Mucosa of rectum (tissue), 2 donors: ENCODE measurements around the gene NFIA.

Source experiments
- H3K27ac ChIP-seq, 2 donors: one replicate each; pipeline ENCODE4 v1.7.0; 2013; ENCODE audit warnings: inconsistent platforms in 2 of 2, low read depth in 2 of 2, low read length in 2 of 2
- H3K27me3 ChIP-seq, 2 donors: one replicate each; pipeline ENCODE4 v1.7.0; 2013; ENCODE audit warnings: low read length in 2 of 2; ENCODE audit not compliant: control insufficient read depth in 2 of 2, insufficient read depth in 2 of 2
- H3K36me3 ChIP-seq, 2 donors: one replicate each; pipeline ENCODE4 v1.7.0; 2013; ENCODE audit warnings: low read length in 2 of 2; ENCODE audit not compliant: control insufficient read depth in 2 of 2, insufficient read depth in 2 of 2
- H3K4me1 ChIP-seq, 2 donors: one replicate each; pipeline ENCODE4 v1.7.0; 2013; ENCODE audit warnings: low read length in 2 of 2, mild to moderate bottlenecking in 1 of 2; ENCODE audit not compliant: control insufficient read depth in 2 of 2, insufficient read depth in 2 of 2
- H3K4me3 ChIP-seq, 2 donors: one replicate each; pipeline ENCODE4 v1.7.0; 2013; ENCODE audit warnings: low read length in 2 of 2
- H3K9ac ChIP-seq, 2 donors: one replicate each; pipeline ENCODE4 v1.7.0; 2013; ENCODE audit warnings: low read length in 2 of 2, low read depth in 1 of 2, mild to moderate bottlenecking in 1 of 2
- H3K9me3 ChIP-seq, 2 donors: one replicate each; pipeline ENCODE4 v1.7.0; 2013; ENCODE audit warnings: low read length in 2 of 2; ENCODE audit not compliant: control insufficient read depth in 2 of 2
- donor health status: healthy.
- donor health status: Normal muscosa, but diverticular disease.

Gene NFIA

DNA sequence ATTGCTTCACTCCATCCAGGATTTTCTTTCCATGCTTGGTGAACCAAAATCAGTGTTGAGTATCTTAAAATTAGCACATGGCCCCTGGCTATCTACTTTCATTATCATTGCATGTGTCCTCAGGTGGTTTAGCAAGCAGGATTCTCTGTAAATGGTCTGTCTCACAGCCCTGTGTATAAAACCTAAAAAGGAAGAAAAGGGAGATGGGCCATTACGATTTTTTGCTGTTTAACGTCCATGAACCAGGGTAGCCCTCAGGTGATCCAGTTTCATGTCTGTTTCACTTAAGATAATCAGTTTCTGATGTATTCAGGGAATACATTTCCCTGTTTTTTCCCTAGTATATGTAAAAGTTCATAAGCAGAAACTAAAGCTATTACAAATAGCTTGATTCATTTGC, 238.2 kb downstream of the NFIA start:
- Histone ChIP-seq H3K9me3 (no peaks in the 10 kb centered on the region), H3K9ac (no peak overlapping the region), H3K27ac (no peak overlapping the region), H3K27me3 (no peaks in the 10 kb centered on the region), H3K36me3 (no peaks in the 10 kb centered on the region), H3K4me1 (peaks cover 0 to 4% of the 10 kb centered on the region in 2 donors), H3K4me3 (no peak overlapping the region)

DNA sequence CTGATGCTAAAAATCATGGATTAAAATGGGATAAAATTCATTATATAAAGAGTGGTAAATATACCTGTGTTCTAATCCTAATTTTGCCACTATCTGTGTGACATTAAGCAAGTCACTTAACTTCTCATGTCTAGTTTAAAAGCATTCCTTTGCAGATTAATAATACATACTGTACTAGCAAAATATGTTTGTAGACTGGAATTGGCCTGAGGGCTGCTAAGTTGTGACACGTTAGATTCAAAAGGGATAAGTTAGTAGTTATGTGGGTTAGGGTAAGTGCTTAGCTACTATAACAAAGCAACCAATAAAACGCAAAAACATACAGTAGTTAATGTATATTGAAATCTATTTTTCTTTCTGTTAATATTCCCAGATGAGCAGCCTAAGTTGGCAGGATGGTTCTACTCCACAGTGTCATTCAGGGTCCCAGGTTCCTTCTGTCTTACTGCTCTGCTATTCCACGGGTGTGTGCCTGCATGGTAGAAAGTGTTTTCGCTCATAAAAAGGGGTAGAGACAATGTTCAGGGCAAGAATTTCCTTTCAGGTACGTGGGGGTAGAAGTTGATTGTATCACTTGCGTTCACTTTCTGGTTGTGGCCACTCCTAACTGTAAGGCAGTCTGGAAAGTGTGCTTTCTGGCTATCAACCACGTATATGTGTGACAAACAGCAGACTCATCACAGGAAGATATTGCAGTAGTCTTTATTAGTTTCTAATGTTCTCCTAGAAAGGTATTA, 239.8 kb downstream of the NFIA start:
- no peaks in the 10 kb centered on the region for H3K27me3 ChIP-seq
- peaks cover 0 to 4% of the 10 kb centered on the region in 2 donors for H3K4me1 ChIP-seq

DNA sequence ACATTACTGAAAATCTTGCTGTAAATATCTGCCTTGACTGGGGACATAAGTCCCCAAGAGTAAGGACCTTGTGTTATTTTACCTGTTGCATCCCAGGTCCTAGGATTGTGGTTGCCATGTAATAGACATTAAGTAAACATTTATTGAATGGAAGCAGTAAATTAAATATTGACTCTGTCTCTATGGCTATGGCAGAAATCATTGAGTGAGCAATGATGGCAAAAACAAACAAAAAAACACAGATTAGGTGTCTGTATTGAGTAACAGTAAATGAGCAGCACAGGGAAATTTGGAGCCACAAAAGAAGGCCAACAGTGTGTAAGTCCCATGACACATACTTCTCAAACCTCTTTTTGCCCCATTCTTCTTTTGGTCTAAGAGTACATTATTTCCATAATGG, 240.4 kb downstream of the NFIA start:
- H3K27ac ChIP-seq: no peak overlapping the region
- no peak overlapping the region for H3K4me3 ChIP-seq

More for the DNA sequence above, 239.8 kb downstream of the NFIA start:
- Histone ChIP-seq H3K9me3 (no peaks in the 10 kb centered on the region), H3K36me3 (no peaks in the 10 kb centered on the region), H3K4me3 (no peak overlapping the region), H3K9ac (no peak overlapping the region), H3K27ac (no peak overlapping the region)

DNA sequence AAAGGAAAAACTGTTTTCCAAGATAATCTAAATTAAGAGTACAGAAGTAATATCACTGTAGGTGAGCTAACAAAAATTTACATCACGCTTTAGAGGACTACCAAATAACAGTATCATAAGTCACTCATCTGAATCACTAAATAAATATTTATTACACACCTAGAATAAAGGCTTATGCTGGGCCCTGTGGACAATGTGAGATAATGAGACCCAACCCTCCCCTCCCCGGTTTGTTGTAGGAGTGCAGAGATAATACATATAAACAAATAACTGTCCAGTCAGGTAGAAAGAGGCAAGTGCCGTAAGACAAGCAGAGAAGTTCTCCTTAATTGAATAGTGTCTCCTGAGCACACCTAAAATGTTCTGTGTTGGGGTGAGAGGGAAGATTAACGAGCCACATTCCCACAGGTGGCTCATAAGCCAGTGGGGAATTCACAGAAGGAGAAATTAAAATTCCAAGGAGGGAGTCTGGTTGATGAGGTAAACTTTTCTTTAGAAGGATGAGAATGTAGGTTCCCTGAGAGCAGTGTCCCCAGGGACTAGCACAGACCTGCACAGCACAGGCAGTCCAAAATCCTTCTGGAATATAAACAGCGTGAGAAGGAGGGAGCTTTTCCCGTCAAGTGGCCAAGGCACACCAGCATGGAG, 241.4 kb downstream of the NFIA start:
- H3K9ac ChIP-seq: no peak overlapping the region
- H3K27ac ChIP-seq: no peak overlapping the region
- H3K4me1 ChIP-seq: peaks cover 0 to 2% of the 10 kb centered on the region in 2 donors
- no peak overlapping the region for H3K4me3 ChIP-seq
- no peaks in the 10 kb centered on the region for H3K9me3 ChIP-seq
- no peaks in the 10 kb centered on the region for H3K36me3 ChIP-seq
- H3K27me3 ChIP-seq: no peaks in the 10 kb centered on the region

More for the DNA sequence above, 240.4 kb downstream of the NFIA start:
- H3K4me1 ChIP-seq: peaks cover 0 to 4% of the 10 kb centered on the region in 2 donors
- H3K9ac ChIP-seq: no peak overlapping the region
- H3K36me3 ChIP-seq: no peaks in the 10 kb centered on the region
- H3K27me3 ChIP-seq: no peaks in the 10 kb centered on the region
- no peaks in the 10 kb centered on the region for H3K9me3 ChIP-seq

DNA sequence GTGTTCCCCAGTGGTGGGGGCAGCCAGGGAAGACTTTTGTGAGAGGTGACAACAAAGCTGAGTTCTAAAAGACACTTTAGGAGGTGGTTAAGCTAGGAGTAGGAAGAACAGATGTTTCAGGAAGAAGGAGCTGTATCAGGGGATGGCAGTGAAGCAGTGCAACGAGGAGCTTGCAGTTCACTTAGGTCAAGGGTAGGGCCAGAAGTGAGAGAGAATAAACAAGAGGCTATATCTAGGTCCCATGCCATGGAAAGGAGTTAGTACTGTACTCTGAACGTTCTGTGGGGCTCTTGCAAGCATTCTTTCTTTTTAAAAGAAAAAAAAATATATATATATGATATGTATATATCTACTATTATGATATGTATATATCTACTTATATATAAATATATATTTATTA, 244.4 kb downstream of the NFIA start:
- H3K27me3 ChIP-seq: no peaks in the 10 kb centered on the region
- H3K9ac ChIP-seq: no peak overlapping the region
- no peak overlapping the region for H3K4me3 ChIP-seq
- no peaks in the 10 kb centered on the region for H3K4me1 ChIP-seq
- no peaks in the 10 kb centered on the region for H3K36me3 ChIP-seq
- H3K9me3 ChIP-seq: no peaks in the 10 kb centered on the region
- H3K27ac ChIP-seq: no peak overlapping the region

DNA sequence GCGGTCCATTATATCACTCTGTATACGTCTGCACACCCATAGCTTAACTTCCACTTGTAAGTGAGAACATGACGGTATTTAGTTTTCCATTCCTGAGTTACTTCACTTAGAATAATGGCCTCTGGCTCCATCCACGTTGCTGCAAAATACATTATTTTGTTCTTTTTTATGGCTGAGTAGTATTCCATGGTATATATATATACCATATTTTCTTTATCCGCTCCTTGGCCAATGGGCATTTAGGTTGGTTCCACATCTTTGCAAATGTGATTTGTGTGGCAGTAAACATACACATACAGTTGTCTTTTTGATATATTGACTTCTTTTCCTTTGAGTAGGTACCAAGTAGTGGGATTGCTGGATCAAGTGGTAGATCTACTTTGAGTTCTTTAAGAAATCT, 245.1 kb downstream of the NFIA start:
- H3K9ac ChIP-seq: no peak overlapping the region
- no peaks in the 10 kb centered on the region for H3K9me3 ChIP-seq
- no peaks in the 10 kb centered on the region for H3K27me3 ChIP-seq
- no peaks in the 10 kb centered on the region for H3K4me1 ChIP-seq
- H3K36me3 ChIP-seq: no peaks in the 10 kb centered on the region
- H3K4me3 ChIP-seq: no peak overlapping the region
- no peak overlapping the region for H3K27ac ChIP-seq

DNA sequence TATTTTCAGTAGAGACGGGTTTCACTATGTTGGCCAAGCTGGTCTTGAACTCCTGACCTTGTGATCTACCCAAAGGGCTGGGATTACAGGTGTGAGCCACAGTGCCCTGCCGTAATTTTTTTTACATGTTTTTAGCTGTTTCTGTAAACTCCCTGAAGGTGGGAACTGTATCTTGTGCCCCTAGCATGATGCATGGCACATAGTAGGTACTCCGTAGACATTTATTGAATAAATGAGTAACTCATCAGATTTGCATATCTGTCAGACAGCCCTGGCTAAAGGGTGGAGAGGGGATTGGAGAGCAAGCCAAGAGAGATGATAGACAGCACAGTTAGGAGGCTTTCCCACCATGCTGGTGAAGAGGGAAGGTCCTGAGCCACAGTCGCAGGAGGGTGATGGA, 247.2 kb downstream of the NFIA start:
- Histone ChIP-seq H3K4me1 (no peaks in the 10 kb centered on the region), H3K9me3 (no peaks in the 10 kb centered on the region), H3K9ac (no peak overlapping the region), H3K4me3 (no peak overlapping the region), H3K27me3 (no peaks in the 10 kb centered on the region), H3K27ac (no peak overlapping the region), H3K36me3 (peaks cover 0 to 2% of the 10 kb centered on the region in 2 donors)

DNA sequence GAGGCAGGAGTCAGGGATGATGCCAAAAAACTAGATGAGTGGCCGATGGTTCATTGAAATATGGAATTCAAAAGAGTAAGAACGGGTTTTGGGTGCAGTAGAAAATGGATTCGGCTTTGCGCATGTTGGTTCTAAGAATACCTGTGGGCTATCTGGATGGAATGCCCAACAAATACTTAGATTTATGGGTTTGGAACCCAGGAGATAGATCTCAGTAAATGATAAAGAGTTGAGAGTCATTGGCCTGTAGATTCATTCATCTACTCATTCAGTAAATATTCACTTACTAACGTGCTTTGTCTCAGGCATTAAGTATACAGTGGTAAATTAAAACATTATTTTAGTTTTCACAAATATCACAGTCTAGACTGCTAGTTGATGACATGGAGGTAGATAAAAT, 247.7 kb downstream of the NFIA start:
- H3K27ac ChIP-seq: no peak overlapping the region
- no peak overlapping the region for H3K4me3 ChIP-seq
- no peaks in the 10 kb centered on the region for H3K27me3 ChIP-seq
- H3K36me3 ChIP-seq: peaks cover 0 to 2% of the 10 kb centered on the region in 2 donors
- no peaks in the 10 kb centered on the region for H3K4me1 ChIP-seq
- no peak overlapping the region for H3K9ac ChIP-seq
- H3K9me3 ChIP-seq: no peaks in the 10 kb centered on the region

DNA sequence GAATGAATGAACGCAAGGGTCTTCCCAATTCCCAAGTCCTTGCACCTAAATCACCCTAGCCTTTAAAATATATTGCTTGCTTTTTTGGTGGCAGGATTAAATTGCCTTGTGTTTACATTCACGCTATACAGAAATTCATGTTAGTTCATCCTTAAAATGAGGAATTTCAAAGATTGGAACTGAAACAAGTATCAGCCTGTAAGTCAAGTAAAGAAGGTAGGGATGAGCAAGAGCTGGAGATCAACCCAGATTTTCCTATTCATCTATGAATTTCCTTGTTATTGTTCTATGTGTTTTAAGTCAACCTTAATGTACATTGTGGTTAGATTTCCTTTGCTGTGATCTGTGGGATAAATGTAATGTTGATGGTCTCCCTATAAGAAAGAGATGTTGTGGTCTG, 248.2 kb downstream of the NFIA start:
- Histone ChIP-seq H3K27me3 (no peaks in the 10 kb centered on the region), H3K9me3 (no peaks in the 10 kb centered on the region), H3K27ac (no peak overlapping the region), H3K36me3 (peaks cover 0 to 2% of the 10 kb centered on the region in 2 donors), H3K4me3 (no peak overlapping the region), H3K9ac (no peak overlapping the region), H3K4me1 (no peaks in the 10 kb centered on the region)

DNA sequence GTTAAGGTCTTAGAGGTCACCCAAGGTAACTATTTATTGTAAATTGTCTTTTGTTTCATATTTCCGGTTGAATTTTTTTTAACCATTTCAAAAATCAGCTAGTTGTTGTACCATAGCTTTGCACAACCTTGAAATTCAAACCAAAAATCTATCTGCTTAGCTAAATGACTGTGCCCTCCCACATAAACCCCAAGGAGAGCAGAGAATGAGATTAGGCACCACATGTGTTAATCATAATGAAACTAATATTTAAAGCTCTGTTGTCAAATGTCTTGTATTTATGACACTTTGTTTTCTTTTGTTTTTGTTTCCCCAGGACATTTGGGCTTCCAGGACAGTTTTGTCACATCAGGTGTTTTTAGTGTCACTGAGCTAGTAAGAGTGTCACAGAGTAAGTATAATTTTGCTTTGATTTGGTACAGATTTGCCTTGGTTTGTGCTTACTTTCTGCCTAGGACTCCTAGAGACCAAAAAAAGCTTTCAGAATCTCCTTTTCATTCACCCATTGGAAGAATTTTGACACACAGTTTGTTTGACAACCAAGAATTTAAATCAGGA, 249.9 kb downstream of the NFIA start:
- H3K9me3 ChIP-seq: no peaks in the 10 kb centered on the region
- H3K36me3 ChIP-seq: peaks cover 0 to 2% of the 10 kb centered on the region in 2 donors
- H3K4me3 ChIP-seq: no peak overlapping the region
- no peak overlapping the region for H3K9ac ChIP-seq
- no peaks in the 10 kb centered on the region for H3K27me3 ChIP-seq
- no peak overlapping the region for H3K27ac ChIP-seq
- peaks cover 0 to under 1% of the 10 kb centered on the region in 2 donors for H3K4me1 ChIP-seq
